Stimulated activated naive CD8-positive, alpha-beta T cell treated with anti-CD3 and anti-CD28 coated beads, Interleukin-15, Interleukin-2, amounts not matched to agents 100 ng/mL and 50 ng/mL, for 24 hours (primary cell): Measurements from ENCODE around the gene ZNF628.

Experiments
- H3K27ac Mint-ChIP-seq: one replicate; pipeline ENCODE4 v1.8.0; 2021; ENCODE audit warnings: mild to moderate bottlenecking, mixed read lengths
- H3K27me3 Mint-ChIP-seq: one replicate; pipeline ENCODE4 v1.8.0; 2021; ENCODE audit warnings: mixed read lengths
- H3K36me3 Mint-ChIP-seq: one replicate; pipeline ENCODE4 v1.8.0; 2021; ENCODE audit warnings: low read depth, mixed read lengths
- H3K4me1 Mint-ChIP-seq: one replicate; pipeline ENCODE4 v1.8.0; 2021; ENCODE audit warnings: low read depth, mixed read lengths
- H3K4me3 Mint-ChIP-seq: one replicate; pipeline ENCODE4 v1.8.0; 2021; ENCODE audit warnings: mild to moderate bottlenecking, mixed read lengths
- H3K9me3 Mint-ChIP-seq: one replicate; pipeline ENCODE4 v1.8.0; 2021; ENCODE audit warnings: mixed read lengths

ZNF628 gene

DNA sequence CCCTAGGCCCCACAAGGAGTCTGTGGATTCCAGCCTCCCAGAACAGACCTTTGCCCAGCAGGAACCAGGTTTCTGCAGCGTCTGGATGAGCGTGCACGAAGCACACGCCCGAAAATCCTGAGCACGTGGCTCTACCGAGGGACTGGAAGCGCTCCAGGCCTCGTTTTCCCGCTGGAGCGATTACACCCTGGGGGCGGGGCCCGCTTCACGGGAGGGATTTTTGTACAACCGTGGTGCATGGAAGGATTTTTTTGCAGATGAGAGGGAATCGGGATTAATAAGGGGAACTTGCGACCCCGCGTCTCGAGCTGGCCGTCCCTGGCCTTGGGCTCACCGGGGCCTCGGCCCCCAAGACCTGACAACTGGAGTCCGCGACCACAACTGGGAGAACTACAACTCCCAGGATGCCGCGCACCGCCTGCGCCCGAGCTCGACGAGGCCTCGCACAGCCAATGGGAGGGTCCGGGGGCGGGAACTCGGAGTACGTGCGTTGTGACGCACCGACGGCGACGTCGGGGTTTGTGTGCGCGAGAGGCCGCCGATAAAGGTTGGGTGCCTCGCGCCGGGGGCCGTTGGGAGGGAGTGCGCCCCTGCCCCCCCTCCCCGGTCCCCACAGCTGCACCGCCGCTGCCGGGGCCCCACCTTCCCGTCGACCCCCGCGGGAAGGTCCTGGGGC, at the start of gene ZNF628:
TSS of gene ZNF628 (plus strand) at position 518 of the 676 bp plus-strand sequence. CDS start 3,294 bp downstream, outside the sequence.
- peaks cover 33% of the 10 kb centered on the region for H3K4me1 Mint-ChIP-seq
- H3K27ac Mint-ChIP-seq: peak within 1 kb of the TSS; percentile 97
- no peaks in the 10 kb centered on the region for H3K9me3 Mint-ChIP-seq
- H3K27me3 Mint-ChIP-seq: no peaks in the 10 kb centered on the region
- H3K4me3 Mint-ChIP-seq: peak within 1 kb of the TSS; percentile 92
- H3K36me3 Mint-ChIP-seq: peaks cover 4% of the 10 kb centered on the region

- H3K36me3 Mint-ChIP-seq: no peaks in the 10 kb centered on the region
- H3K9me3 Mint-ChIP-seq: no peaks in the 10 kb centered on the region
- H3K4me1 Mint-ChIP-seq: no peaks in the 10 kb centered on the region
- no peak overlapping the region for H3K4me3 Mint-ChIP-seq
- peaks cover 32% of the 10 kb centered on the region for H3K27me3 Mint-ChIP-seq
- H3K27ac Mint-ChIP-seq: no peak overlapping the region
Measured at GRCh38 chr19:55431183-55431582, 45.2 kb upstream of the ZNF628 start.

- H3K27ac Mint-ChIP-seq: no peak overlapping the region
- peaks cover 43% of the 10 kb centered on the region for H3K27me3 Mint-ChIP-seq
Measured at GRCh38 chr19:55432241-55432959, 44.0 kb upstream of the ZNF628 start.

GRCh38 chr19:55433292-55433691, 43.1 kb upstream of the ZNF628 start:
- H3K27ac Mint-ChIP-seq: no peak overlapping the region
- no peaks in the 10 kb centered on the region for H3K36me3 Mint-ChIP-seq
- H3K4me3 Mint-ChIP-seq: no peak overlapping the region
- peaks cover 44% of the 10 kb centered on the region for H3K27me3 Mint-ChIP-seq
- H3K9me3 Mint-ChIP-seq: no peaks in the 10 kb centered on the region
- no peaks in the 10 kb centered on the region for H3K4me1 Mint-ChIP-seq

More at GRCh38 chr19:55432241-55432959, 44.0 kb upstream of the ZNF628 start:
- Mint-ChIP-seq H3K4me1 (no peaks in the 10 kb centered on the region), H3K4me3 (no peak overlapping the region), H3K36me3 (no peaks in the 10 kb centered on the region), H3K9me3 (no peaks in the 10 kb centered on the region)

DNA sequence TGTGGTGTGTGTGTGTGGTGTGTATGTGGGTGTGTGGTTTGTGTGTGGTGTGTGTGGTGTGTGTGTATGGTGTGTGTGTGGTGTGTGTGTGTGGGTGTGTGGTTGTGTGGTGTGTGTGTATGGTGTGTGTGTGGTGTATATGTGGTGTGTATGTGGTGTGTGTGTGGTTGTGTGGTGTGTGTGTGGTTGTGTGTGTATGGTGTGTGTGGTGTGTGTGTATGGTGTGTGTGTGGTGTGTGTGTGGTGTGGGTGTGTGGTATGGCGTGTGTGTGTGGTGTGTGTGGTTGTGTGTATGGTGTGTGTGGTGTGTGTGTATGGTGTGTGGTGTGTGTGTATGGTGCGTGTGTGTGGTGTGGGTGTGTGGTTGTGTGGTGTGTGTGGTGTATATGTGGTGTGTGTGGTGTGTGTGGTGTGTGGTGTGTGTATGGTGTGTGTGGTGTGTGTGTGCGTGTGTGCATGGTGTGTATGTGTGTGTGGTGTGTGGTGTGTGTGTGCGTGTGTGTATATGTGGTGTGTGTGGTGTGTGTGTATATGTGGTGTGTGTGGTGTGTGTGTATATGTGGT, 42.0 kb upstream of the ZNF628 start:
- Mint-ChIP-seq H3K4me3 (no peak overlapping the region), H3K27me3 (peaks cover 48% of the 10 kb centered on the region), H3K4me1 (no peaks in the 10 kb centered on the region), H3K27ac (no peak overlapping the region), H3K36me3 (no peaks in the 10 kb centered on the region), H3K9me3 (no peaks in the 10 kb centered on the region)

DNA sequence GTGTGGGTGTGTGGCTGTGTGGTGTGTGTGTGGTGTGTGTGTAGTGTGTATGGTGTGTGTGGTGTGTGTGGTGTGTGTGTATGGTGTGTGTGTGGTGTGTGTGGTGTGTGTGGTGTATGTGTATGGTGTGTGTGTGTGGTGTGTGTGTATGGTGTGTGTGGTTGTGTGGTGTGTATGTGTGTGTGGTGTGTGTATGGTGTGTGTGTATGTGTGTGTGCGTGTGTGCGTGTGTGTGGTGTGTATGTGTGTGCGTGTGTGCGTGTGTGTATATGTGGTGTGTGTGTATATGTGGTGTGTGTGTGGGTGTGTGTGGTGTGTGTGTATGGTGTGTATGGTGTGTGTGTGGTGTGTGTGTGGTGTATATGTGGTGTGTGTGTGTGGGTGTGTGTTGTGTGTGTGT, 41.4 kb upstream of the ZNF628 start:
- Mint-ChIP-seq H3K27ac (no peak overlapping the region), H3K36me3 (no peaks in the 10 kb centered on the region), H3K4me1 (no peaks in the 10 kb centered on the region), H3K27me3 (peaks cover 50% of the 10 kb centered on the region), H3K4me3 (no peak overlapping the region), H3K9me3 (no peaks in the 10 kb centered on the region)

GRCh38 chr19:55436847-55437246, 39.6 kb upstream of the ZNF628 start:
- Mint-ChIP-seq H3K27ac (no peak overlapping the region), H3K4me1 (peaks cover 12% of the 10 kb centered on the region), H3K36me3 (peaks cover 4% of the 10 kb centered on the region), H3K27me3 (peaks cover 53% of the 10 kb centered on the region), H3K9me3 (no peaks in the 10 kb centered on the region), H3K4me3 (no peak overlapping the region)

GRCh38 chr19:55437410-55437809, 39.0 kb upstream of the ZNF628 start:
- H3K27ac Mint-ChIP-seq: no peak overlapping the region
- peaks cover 13% of the 10 kb centered on the region for H3K4me1 Mint-ChIP-seq
- no peaks in the 10 kb centered on the region for H3K9me3 Mint-ChIP-seq
- no peak overlapping the region for H3K4me3 Mint-ChIP-seq
- peaks cover 50% of the 10 kb centered on the region for H3K27me3 Mint-ChIP-seq
- peaks cover 4% of the 10 kb centered on the region for H3K36me3 Mint-ChIP-seq

DNA sequence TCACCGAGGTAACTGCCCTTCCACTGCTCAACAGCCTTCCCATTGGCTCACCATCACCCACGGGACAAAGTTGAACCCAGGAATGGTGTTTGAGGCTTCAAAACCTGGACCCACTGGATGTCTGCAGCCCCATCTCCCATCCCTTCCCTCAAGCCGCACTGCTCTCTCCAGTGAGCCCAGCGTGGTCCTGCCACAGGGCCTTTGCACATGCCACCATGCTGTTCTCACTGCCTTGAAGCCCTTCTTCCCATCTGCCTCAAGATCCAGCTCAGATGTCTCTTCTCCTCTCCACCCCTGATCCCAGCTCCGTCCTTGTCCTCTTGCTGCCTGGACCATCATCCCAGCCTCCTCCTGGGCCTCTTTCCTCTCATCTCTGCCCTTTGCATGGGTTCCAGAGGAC, 37.4 kb upstream of the ZNF628 start:
- no peak overlapping the region for H3K27ac Mint-ChIP-seq
- H3K4me3 Mint-ChIP-seq: no peak overlapping the region
- no peaks in the 10 kb centered on the region for H3K9me3 Mint-ChIP-seq
- H3K27me3 Mint-ChIP-seq: peaks cover 58% of the 10 kb centered on the region
- H3K36me3 Mint-ChIP-seq: peaks cover 4% of the 10 kb centered on the region
- H3K4me1 Mint-ChIP-seq: peaks cover 13% of the 10 kb centered on the region

DNA sequence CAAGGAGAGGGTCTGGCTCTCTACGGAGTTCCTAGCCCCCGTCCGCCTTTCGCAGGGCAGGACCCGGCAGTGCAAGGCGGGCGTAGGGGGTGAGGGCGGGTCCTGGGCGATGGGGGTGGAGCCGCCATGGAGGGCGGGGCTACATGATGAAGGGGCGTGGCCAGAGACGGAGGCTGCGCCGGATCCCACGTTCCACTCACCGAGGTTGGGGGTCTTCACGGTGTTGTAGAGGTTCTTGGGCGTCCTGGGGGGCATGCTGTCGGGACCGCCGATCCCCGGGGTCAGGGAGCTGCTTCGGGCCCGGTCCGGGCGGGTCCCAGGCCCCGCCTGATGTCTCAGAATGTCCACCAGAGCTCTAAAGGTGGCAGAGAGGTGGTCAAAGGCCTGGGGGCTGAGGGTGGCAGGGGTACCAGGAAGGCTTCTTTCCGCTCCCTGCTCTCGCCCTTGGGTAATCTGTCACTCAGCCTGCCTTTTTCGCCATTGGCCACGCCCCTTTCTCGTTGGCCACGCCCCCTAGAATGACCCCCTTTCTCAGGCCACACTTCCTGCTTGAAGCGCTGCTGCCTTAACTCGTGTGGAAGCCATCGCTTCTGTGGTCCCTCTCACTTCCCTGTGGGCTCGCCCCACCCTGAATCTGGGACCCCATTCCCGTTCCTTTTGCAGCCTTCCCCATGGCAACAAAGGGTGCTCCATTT, 35.9 kb upstream of the ZNF628 start:
- Mint-ChIP-seq H3K4me1 (peaks cover 13% of the 10 kb centered on the region), H3K36me3 (peaks cover 4% of the 10 kb centered on the region), H3K27me3 (peaks cover 71% of the 10 kb centered on the region), H3K27ac (no peak overlapping the region), H3K4me3 (no peak overlapping the region), H3K9me3 (no peaks in the 10 kb centered on the region)

DNA sequence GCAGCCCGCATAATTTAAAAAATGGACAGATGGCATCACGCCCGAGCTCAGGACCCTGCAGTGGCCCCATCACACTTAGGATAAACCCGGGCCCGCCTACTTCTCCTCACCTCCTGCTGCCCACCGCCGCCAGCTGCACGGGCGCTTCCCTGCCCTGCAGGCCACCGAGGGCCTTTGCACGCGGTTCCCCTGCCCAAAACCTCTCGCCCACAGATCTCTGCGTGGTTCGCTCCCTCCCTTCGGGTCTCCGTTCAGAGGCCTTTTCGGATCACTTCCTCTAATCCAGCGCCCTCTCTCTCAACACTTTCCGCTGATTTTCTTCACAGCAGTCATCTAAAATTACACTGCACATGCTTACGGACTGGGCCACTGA, 35.1 kb upstream of the ZNF628 start:
- Mint-ChIP-seq H3K4me3 (peak overlapping the region; percentile 54), H3K27me3 (peaks cover 76% of the 10 kb centered on the region), H3K27ac (no peak overlapping the region)

GRCh38 chr19:55441692-55442321, 34.6 kb upstream of the ZNF628 start:
- Mint-ChIP-seq H3K27me3 (peaks cover 72% of the 10 kb centered on the region), H3K36me3 (peaks cover 4% of the 10 kb centered on the region), H3K27ac (no peak overlapping the region), H3K9me3 (no peaks in the 10 kb centered on the region), H3K4me1 (peaks cover 13% of the 10 kb centered on the region), H3K4me3 (peak overlapping the region; percentile 54)

More for the DNA sequence above, 35.1 kb upstream of the ZNF628 start:
- Mint-ChIP-seq H3K36me3 (peaks cover 4% of the 10 kb centered on the region), H3K9me3 (no peaks in the 10 kb centered on the region), H3K4me1 (peaks cover 13% of the 10 kb centered on the region)

DNA sequence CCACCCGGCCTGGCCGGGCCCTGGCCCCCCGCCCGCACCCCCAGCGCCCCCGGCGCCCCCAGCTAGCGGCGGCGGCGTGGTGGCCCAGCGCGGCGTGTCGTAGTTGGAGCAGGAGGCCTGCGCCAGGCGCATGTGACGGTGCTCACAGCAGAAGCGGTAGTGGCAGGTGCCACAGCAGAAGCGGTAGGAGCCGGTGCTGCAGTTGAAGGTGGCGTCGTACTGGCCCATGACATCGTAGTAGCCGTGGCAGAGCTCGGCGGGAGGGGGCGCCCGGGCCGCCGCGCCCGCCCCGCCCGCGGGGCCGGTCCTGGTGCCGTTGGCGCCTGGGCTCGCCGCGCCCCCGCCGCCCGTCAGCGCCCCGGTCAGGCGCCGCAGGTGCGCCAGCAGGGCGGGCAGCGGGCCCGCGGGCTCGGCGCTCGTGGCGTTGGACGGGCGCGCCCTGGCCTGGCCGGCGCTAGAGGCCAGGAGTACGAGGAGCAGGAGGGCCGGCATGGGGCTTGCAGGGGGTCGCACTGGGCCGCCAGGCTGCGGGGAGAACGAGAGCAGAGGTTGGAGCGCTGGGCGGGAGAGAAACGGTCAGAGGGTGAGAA, 34.0 kb upstream of the ZNF628 start:
- peaks cover 4% of the 10 kb centered on the region for H3K36me3 Mint-ChIP-seq
- no peak overlapping the region for H3K27ac Mint-ChIP-seq
- H3K9me3 Mint-ChIP-seq: no peaks in the 10 kb centered on the region
- peaks cover 65% of the 10 kb centered on the region for H3K27me3 Mint-ChIP-seq
- H3K4me1 Mint-ChIP-seq: peaks cover 13% of the 10 kb centered on the region
- H3K4me3 Mint-ChIP-seq: no peak overlapping the region

DNA sequence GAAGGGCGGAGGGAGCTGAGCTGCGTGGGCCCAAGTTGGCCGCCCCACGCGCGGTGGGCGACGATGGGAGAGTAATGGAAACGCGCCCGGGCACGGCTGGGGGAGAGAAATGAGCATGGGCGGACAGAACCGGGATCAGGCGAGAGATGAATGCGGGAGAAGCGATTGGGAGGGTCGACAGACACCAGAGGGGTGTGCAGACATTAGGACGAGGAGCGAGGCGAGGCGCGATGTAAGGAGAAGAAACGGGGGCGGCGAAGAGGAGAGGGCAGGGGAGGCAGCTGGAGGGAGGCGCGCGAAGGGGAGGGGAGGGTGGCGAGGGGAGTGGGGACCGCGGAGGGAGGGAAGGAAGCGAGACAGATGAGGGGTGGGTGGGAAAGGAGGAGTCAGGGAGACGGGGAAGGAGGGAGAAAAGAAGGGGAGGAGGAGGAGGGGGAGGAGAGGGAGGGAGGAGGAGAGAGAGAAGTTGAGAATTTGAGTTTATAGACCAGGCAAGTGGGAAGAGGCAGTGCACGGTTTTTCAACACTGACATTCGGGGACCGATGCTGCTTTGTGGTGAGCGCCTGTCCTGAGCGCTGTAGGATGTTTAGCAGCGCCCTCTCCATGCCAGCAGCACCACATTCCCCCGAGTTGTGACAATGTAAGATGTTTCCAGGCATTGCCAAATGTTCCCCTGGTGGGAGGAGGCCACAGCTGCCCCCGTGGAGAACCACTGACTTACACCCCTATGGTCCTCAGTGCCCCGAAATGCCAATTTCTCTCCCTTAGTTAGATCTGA, 33.2 kb upstream of the ZNF628 start, which contains the start of gene SHISA7:
TSS of gene SHISA7 (minus strand) at position 256 of the 779 bp plus-strand sequence. CDS start 437 bp downstream, outside the sequence.
- H3K27me3 Mint-ChIP-seq: peaks cover 63% of the 10 kb centered on the region
- no peak within 1 kb of the TSS for H3K4me3 Mint-ChIP-seq
- H3K9me3 Mint-ChIP-seq: no peaks in the 10 kb centered on the region
- no peak within 1 kb of the TSS for H3K27ac Mint-ChIP-seq
- peaks cover 4% of the 10 kb centered on the region for H3K36me3 Mint-ChIP-seq
- peaks cover 13% of the 10 kb centered on the region for H3K4me1 Mint-ChIP-seq
